ENCODE measurements around the gene TAPBP.

- TF ChIP-seq CTCF (conservative IDR thresholded peaks at IDR 0.05 in 1 of 2, IDR thresholded peaks at IDR 0.05 in 1 of 2; ENCODE audit: low read depth in 1 of 2, low read length in 2 of 2) = no peak
- TF ChIP-seq EZH2 (IDR thresholded peaks at IDR 0.05; ENCODE audit: low read length, missing control alignments) = no peak
Observed at GRCh38 chr6:33323623-33323948, 9.7 kb upstream of the TAPBP start.

Measured in fibroblast of lung (primary cell).